Measurements from ENCODE around the gene RTN4RL1.

The RTN4RL1 gene

GRCh38 chr17:2059547-2060384 lies 34.6 kb upstream of the RTN4RL1 start:
- no peak for DNase-seq

GRCh38 chr17:2058586-2059546 lies 33.7 kb upstream of the RTN4RL1 start:
- peak; percentile 68 to 77 for DNase-seq

GRCh38 chr17:2057760-2058585 lies 32.8 kb upstream of the RTN4RL1 start:
- DNase-seq, result no peak

GRCh38 chr17:2057175-2057759 lies 32.1 kb upstream of the RTN4RL1 start:
- DNase-seq, result no peak

- no peak for DNase-seq
Observed at GRCh38 chr17:2056206-2057174, 31.4 kb upstream of the RTN4RL1 start.

GRCh38 chr17:2055292-2056205 lies 30.4 kb upstream of the RTN4RL1 start:
- DNase-seq, result no peak

- DNase-seq, result peak; percentile 31 to 43
Observed at GRCh38 chr17:2054512-2055291, 29.6 kb upstream of the RTN4RL1 start, which contains the start of gene HIC1. Gene HIC1 (plus strand): TSS chr17:2055103. CDS start chr17:2056691, 1,588 bp downstream.

- no peak for DNase-seq
Observed at GRCh38 chr17:2054262-2054511, 29.1 kb upstream of the RTN4RL1 start.

GRCh38 chr17:2053380-2054261 lies 28.5 kb upstream of the RTN4RL1 start:
- peak; percentile 25 to 34 for DNase-seq

GRCh38 chr17:2051933-2052559 lies 26.9 kb upstream of the RTN4RL1 start:
- no peak for DNase-seq

GRCh38 chr17:2051061-2051932 lies 26.2 kb upstream of the RTN4RL1 start:
- DNase-seq, result no peak

GRCh38 chr17:2050300-2051060 lies 25.3 kb upstream of the RTN4RL1 start:
- no peak for DNase-seq

GRCh38 chr17:2049333-2050299 lies 24.5 kb upstream of the RTN4RL1 start:
- peak; percentile 19 to 26 for DNase-seq

GRCh38 chr17:2048805-2049204 lies 23.7 kb upstream of the RTN4RL1 start:
- DNase-seq, result no peak

GRCh38 chr17:2047590-2047989 lies 22.5 kb upstream of the RTN4RL1 start:
- no peak for DNase-seq
